NB4 (cell line): ENCODE measurements around the gene EAF2.

Source experiments
- DNase-seq: peaks from one replicate; pipeline ENCODE4 v3.0.0; 2010; ENCODE audit warnings: low read depth
- H3K4me3 ChIP-seq: one replicate; pipeline ENCODE4 v1.5.1; 2011; ENCODE audit warnings: mild to moderate bottlenecking, low read depth, low read length, moderate library complexity
- CTCF ChIP-seq: IDR thresholded peaks from one replicate; pipeline ENCODE4 v1.5.1; 2012; ENCODE audit warnings: low read depth, low read length
- MAX ChIP-seq: IDR thresholded peaks from 2 replicates; pipeline ENCODE4 v1.6.1; 2011; ENCODE audit warnings: low read depth, low read length
- MYC ChIP-seq: IDR thresholded peaks from 2 replicates; pipeline ENCODE4 v1.6.1; 2011; ENCODE audit warnings: low read depth, low read length
- POLR2A ChIP-seq: IDR thresholded peaks from 2 replicates; pipeline ENCODE4 v1.6.1; 2011; ENCODE audit warnings: mild to moderate bottlenecking; ENCODE audit not compliant: insufficient read length; ENCODE audit errors: extremely low read depth

The EAF2 gene

GRCh38 chr3:121894301-121894990 is 59.4 kb downstream of the EAF2 start, which contains the start of gene SLC15A2:
TSS of gene SLC15A2 (plus strand) at chr3:121894401. CDS start at chr3:121894477, 76 bp downstream.
- no peak for TF ChIP-seq POLR2A
- TF ChIP-seq MAX, result no peak
- DNase-seq, result no peak
- H3K4me3 ChIP-seq, result no peak within 1 kb of the TSS

- DNase-seq, result peak; percentile 11
- no peak overlapping the region for H3K4me3 ChIP-seq
- TF ChIP-seq POLR2A (no peak), CTCF (no peak), MYC (no peak)
These were observed 60.1 kb downstream of the EAF2 start for GRCh38 chr3:121895121-121895520.

GRCh38 chr3:121895736-121896135 is 60.7 kb downstream of the EAF2 start:
- TF ChIP-seq POLR2A (no peak), CTCF (no peak), MYC (no peak)

GRCh38 chr3:121896823-121897222 is 61.8 kb downstream of the EAF2 start:
- TF ChIP-seq POLR2A (no peak), MAX (no peak), MYC (no peak), CTCF (no peak)
- DNase-seq, result peak; percentile 14
- H3K4me3 ChIP-seq, result no peak overlapping the region

More at GRCh38 chr3:121895736-121896135, 60.7 kb downstream of the EAF2 start:
- DNase-seq, result no peak
- no peak overlapping the region for H3K4me3 ChIP-seq

- no peak for TF ChIP-seq POLR2A
- TF ChIP-seq MYC, result no peak
- no peak for TF ChIP-seq MAX
- no peak for TF ChIP-seq CTCF
- no peak overlapping the region for H3K4me3 ChIP-seq
- no peak for DNase-seq
These were observed 62.3 kb downstream of the EAF2 start for GRCh38 chr3:121897296-121897695.

GRCh38 chr3:121913305-121913990 is 78.4 kb downstream of the EAF2 start:
- DNase-seq, result no peak
- TF ChIP-seq CTCF (no peak), MAX (no peak), MYC (no peak), POLR2A (no peak)
- no peak overlapping the region for H3K4me3 ChIP-seq
